WTC11 (cell line): Measurements from ENCODE around the gene HNRNPAB. TPM values are rescaled to one million over a fixed set of nuclear protein-coding genes. Genes with fewer than 3 reads are reported as not detected.

Experiments
- ATF6 ChIP-seq: sonication (generic); formaldehyde crosslinking; IDR thresholded peaks from 2 replicates; pipeline ENCODE4 v1.8.1; 2023; ENCODE audit warnings: mild to moderate bottlenecking, missing genetic modification reagents
- CBFB ChIP-seq: sonication (generic); formaldehyde crosslinking; IDR thresholded peaks from 2 replicates; pipeline ENCODE4 v1.8.1; 2022; ENCODE audit warnings: mild to moderate bottlenecking, low read depth, missing genetic modification reagents
- CREM ChIP-seq: sonication (generic); formaldehyde crosslinking; IDR thresholded peaks from 2 replicates; pipeline ENCODE4 v1.8.1; 2022; ENCODE audit warnings: mild to moderate bottlenecking, missing genetic modification reagents, moderate library complexity
- E2F1 ChIP-seq: sonication (generic); formaldehyde crosslinking; IDR thresholded peaks from 2 replicates; pipeline ENCODE4 v1.8.0; 2022; ENCODE audit warnings: mild to moderate bottlenecking, missing genetic modification reagents
- E2F4 ChIP-seq: sonication (generic); formaldehyde crosslinking; IDR thresholded peaks from 2 replicates; pipeline ENCODE4 v1.8.1; 2022; ENCODE audit warnings: low read depth, mild to moderate bottlenecking, moderate library complexity, missing genetic modification reagents, borderline replicate concordance
- ESRRA ChIP-seq: sonication (generic); formaldehyde crosslinking; IDR thresholded peaks from 2 replicates; pipeline ENCODE4 v1.8.1; 2022; ENCODE audit warnings: mild to moderate bottlenecking, missing genetic modification reagents, borderline replicate concordance
- FOXP1 ChIP-seq: sonication (generic); formaldehyde crosslinking; IDR thresholded peaks from 2 replicates; pipeline ENCODE4 v1.8.0; 2022; ENCODE audit warnings: missing genetic modification reagents, mild to moderate bottlenecking, moderate library complexity, borderline replicate concordance
- HMGA2 ChIP-seq: fragments of 250-450 bp; sonication (Bioruptor Pico); IDR thresholded peaks from 2 replicates; pipeline ENCODE4 v1.4.0; 2021; ENCODE audit warnings: mild to moderate bottlenecking, moderate library complexity
- IRF1 ChIP-seq: sonication (generic); formaldehyde crosslinking; IDR thresholded peaks from 2 replicates; pipeline ENCODE4 v1.8.0; 2023; ENCODE audit warnings: missing genetic modification reagents
- KAT7 ChIP-seq: sonication (generic); formaldehyde crosslinking; IDR thresholded peaks from 2 replicates; pipeline ENCODE4 v1.8.1; 2023; ENCODE audit warnings: missing genetic modification reagents, mild to moderate bottlenecking, borderline replicate concordance
- MYBL2 ChIP-seq: sonication (generic); formaldehyde crosslinking; IDR thresholded peaks from 2 replicates; pipeline ENCODE4 v1.8.1; 2023; ENCODE audit warnings: mild to moderate bottlenecking, moderate library complexity, missing genetic modification reagents
- NR2C2 ChIP-seq: sonication (generic); formaldehyde crosslinking; IDR thresholded peaks from 2 replicates; pipeline ENCODE4 v1.8.0; 2022; ENCODE audit warnings: mild to moderate bottlenecking, missing genetic modification reagents
- PREB ChIP-seq: sonication (generic); formaldehyde crosslinking; IDR thresholded peaks from 2 replicates; pipeline ENCODE4 v1.8.1; 2022; ENCODE audit warnings: mild to moderate bottlenecking, missing genetic modification reagents, moderate library complexity, borderline replicate concordance
- RELA ChIP-seq: sonication (generic); formaldehyde crosslinking; IDR thresholded peaks from 2 replicates; pipeline ENCODE4 v1.8.1; 2022; ENCODE audit warnings: missing genetic modification reagents, mild to moderate bottlenecking, borderline replicate concordance
- SMAD3 ChIP-seq: sonication (generic); formaldehyde crosslinking; IDR thresholded peaks from 2 replicates; pipeline ENCODE4 v1.8.0; 2022; ENCODE audit warnings: missing genetic modification reagents, mild to moderate bottlenecking, borderline replicate concordance
- SOX15 ChIP-seq: fragments of 250-450 bp; sonication (Bioruptor Pico); IDR thresholded peaks from 2 replicates; pipeline ENCODE4 v1.9.0; 2021; ENCODE audit warnings: mild to moderate bottlenecking
- TCF7 ChIP-seq: sonication (generic); formaldehyde crosslinking; IDR thresholded peaks from 2 replicates; pipeline ENCODE4 v1.8.0; 2022; ENCODE audit warnings: mild to moderate bottlenecking, low read depth, missing genetic modification reagents, moderate library complexity
- ZNF138 ChIP-seq: sonication (generic); formaldehyde crosslinking; conservative IDR thresholded peaks from 2 replicates; pipeline ENCODE4 v1.8.1; 2022; ENCODE audit warnings: mild to moderate bottlenecking, moderate library complexity, missing genetic modification reagents
- ZNF232 ChIP-seq: sonication (generic); formaldehyde crosslinking; IDR thresholded peaks from 2 replicates; pipeline ENCODE4 v1.8.0; 2022; ENCODE audit warnings: mild to moderate bottlenecking, missing genetic modification reagents
- total RNA-seq: library from RNA; stranded (reverse); gene quantifications from 3 replicates; pipeline ENCODE4 v1.2.3, GENCODE V29; 2021
- TF ChIP-seq, protein P1 (sequence below): sonication (generic); formaldehyde crosslinking; IDR thresholded peaks from 2 replicates; pipeline ENCODE4 v1.8.0; 2022; ENCODE audit warnings: mild to moderate bottlenecking, missing genetic modification reagents
- TF ChIP-seq, protein P2 (sequence below): sonication (generic); formaldehyde crosslinking; IDR thresholded peaks from 2 replicates; pipeline ENCODE4 v1.8.0; 2023; ENCODE audit warnings: missing genetic modification reagents, mild to moderate bottlenecking, borderline replicate concordance
- TF ChIP-seq, protein P3 (sequence below): sonication (generic); formaldehyde crosslinking; IDR thresholded peaks from 2 replicates; pipeline ENCODE4 v1.8.1; 2023; ENCODE audit warnings: mild to moderate bottlenecking, missing genetic modification reagents

HNRNPAB gene
- total RNA-seq, 1 experiment from 2014 or later: 457 TPM

GRCh38 chr5:178163772-178164735, 40.3 kb upstream of the HNRNPAB start (continued):
- no peak for TF ChIP-seq IRF1 (CRISPR knock-in tag)
- TF ChIP-seq, protein P1, sequence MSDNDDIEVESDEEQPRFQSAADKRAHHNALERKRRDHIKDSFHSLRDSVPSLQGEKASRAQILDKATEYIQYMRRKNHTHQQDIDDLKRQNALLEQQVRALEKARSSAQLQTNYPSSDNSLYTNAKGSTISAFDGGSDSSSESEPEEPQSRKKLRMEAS (CRISPR knock-in tag): peak; percentile 88
- no peak for TF ChIP-seq FOXP1 (CRISPR knock-in tag)
- TF ChIP-seq, protein P2, sequence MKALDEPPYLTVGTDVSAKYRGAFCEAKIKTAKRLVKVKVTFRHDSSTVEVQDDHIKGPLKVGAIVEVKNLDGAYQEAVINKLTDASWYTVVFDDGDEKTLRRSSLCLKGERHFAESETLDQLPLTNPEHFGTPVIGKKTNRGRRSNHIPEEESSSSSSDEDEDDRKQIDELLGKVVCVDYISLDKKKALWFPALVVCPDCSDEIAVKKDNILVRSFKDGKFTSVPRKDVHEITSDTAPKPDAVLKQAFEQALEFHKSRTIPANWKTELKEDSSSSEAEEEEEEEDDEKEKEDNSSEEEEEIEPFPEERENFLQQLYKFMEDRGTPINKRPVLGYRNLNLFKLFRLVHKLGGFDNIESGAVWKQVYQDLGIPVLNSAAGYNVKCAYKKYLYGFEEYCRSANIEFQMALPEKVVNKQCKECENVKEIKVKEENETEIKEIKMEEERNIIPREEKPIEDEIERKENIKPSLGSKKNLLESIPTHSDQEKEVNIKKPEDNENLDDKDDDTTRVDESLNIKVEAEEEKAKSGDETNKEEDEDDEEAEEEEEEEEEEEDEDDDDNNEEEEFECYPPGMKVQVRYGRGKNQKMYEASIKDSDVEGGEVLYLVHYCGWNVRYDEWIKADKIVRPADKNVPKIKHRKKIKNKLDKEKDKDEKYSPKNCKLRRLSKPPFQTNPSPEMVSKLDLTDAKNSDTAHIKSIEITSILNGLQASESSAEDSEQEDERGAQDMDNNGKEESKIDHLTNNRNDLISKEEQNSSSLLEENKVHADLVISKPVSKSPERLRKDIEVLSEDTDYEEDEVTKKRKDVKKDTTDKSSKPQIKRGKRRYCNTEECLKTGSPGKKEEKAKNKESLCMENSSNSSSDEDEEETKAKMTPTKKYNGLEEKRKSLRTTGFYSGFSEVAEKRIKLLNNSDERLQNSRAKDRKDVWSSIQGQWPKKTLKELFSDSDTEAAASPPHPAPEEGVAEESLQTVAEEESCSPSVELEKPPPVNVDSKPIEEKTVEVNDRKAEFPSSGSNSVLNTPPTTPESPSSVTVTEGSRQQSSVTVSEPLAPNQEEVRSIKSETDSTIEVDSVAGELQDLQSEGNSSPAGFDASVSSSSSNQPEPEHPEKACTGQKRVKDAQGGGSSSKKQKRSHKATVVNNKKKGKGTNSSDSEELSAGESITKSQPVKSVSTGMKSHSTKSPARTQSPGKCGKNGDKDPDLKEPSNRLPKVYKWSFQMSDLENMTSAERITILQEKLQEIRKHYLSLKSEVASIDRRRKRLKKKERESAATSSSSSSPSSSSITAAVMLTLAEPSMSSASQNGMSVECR: 0 out of 2 replicates have a peak, but pooled peaks have one; percentile 23
- no peak for TF ChIP-seq RELA (CRISPR knock-in tag)
- TF ChIP-seq, protein P3, sequence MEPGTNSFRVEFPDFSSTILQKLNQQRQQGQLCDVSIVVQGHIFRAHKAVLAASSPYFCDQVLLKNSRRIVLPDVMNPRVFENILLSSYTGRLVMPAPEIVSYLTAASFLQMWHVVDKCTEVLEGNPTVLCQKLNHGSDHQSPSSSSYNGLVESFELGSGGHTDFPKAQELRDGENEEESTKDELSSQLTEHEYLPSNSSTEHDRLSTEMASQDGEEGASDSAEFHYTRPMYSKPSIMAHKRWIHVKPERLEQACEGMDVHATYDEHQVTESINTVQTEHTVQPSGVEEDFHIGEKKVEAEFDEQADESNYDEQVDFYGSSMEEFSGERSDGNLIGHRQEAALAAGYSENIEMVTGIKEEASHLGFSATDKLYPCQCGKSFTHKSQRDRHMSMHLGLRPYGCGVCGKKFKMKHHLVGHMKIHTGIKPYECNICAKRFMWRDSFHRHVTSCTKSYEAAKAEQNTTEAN (CRISPR knock-in tag): no peak
- 0 out of 2 replicates have a peak, but pooled peaks have one; percentile 30 for TF ChIP-seq ZNF232 (CRISPR knock-in tag)
- TF ChIP-seq E2F4: no peak
- TF ChIP-seq SMAD3 (CRISPR knock-in tag): no peak
- no peak for TF ChIP-seq ATF6 (CRISPR knock-in tag)
- no peak for TF ChIP-seq TCF7 (CRISPR knock-in tag)
- no peak for TF ChIP-seq HMGA2 (CRISPR knock-in tag)
- TF ChIP-seq KAT7 (CRISPR knock-in tag): no peak
- TF ChIP-seq CREM (CRISPR knock-in tag): no peak
- TF ChIP-seq CBFB (CRISPR knock-in tag): no peak
- no peak for TF ChIP-seq SOX15
- TF ChIP-seq ZNF138 (CRISPR knock-in tag): no peak
- TF ChIP-seq E2F1 (CRISPR knock-in tag): no peak
- TF ChIP-seq MYBL2 (CRISPR knock-in tag): no peak
- no peak for TF ChIP-seq PREB
- no peak for TF ChIP-seq NR2C2 (CRISPR knock-in tag)
- no peak for TF ChIP-seq ESRRA (CRISPR knock-in tag)
- TF ChIP-seq, all 79 proteins: peak for 10
